Measurements from ENCODE around the gene METTL17. TPM values are rescaled to one million over a fixed set of nuclear protein-coding genes. Genes with fewer than 3 reads are reported as not detected.

The METTL17 gene
- total RNA-seq, 1 experiment from 2014 or later: 95.4 TPM

GRCh38 chr14:20997115-20997514 lies 7.3 kb downstream of the METTL17 start:
- no peak overlapping the region for H3K27ac ChIP-seq (ENCODE audit: low read depth, low read length, poor library complexity, severe bottlenecking)
- intact Hi-C loops (cut with micrococcal nuclease; ENCODE audit: unreplicated experiment): no loop called here
- no peak for TF ChIP-seq EZH2 (IDR thresholded peaks at IDR 0.05; ENCODE audit: borderline replicate concordance, low read depth, low read length, poor library complexity, severe bottlenecking)
- DNase-seq (ENCODE audit: low spot score): no peak
- H3K9me3 ChIP-seq (ENCODE audit: low read depth, low read length, poor library complexity, severe bottlenecking): no peaks in the 10 kb centered on the region
- peaks cover 52% of the 10 kb centered on the region for H3K36me3 ChIP-seq (ENCODE audit: insufficient read depth, low read length, poor library complexity, severe bottlenecking)
- ChIA-PET CTCF (interaction anchor here (0.6 to 1.5 kb wide), 2 partner anchors 17 to 26 kb away, joined by 4 to 11 read pairs; no protein-coding TSS in a partner anchor), POLR2A (ENCODE audit: low non-redundant PET) (interaction anchor here (0.7 kb wide), 1 partner anchor 264 kb away, joined by 23 read pairs; no protein-coding TSS in a partner anchor)
- H3K4me1 ChIP-seq (ENCODE audit: insufficient read depth, low read length, poor library complexity, severe bottlenecking): peaks cover 8% of the 10 kb centered on the region
- H3K4me3 ChIP-seq (ENCODE audit: low read depth, low read length, poor library complexity, severe bottlenecking): no peak overlapping the region
- BruUV-seq (replicated peaks): no TSS peak
- no peaks in the 10 kb centered on the region for H3K27me3 ChIP-seq (replicated peaks; ENCODE audit: insufficient read depth, low read depth, low read length, poor library complexity)

- Histone ChIP-seq H3K36me3 (ENCODE audit: insufficient read depth, low read length, poor library complexity, severe bottlenecking) (peaks cover 47% of the 10 kb centered on the region), H3K27ac (ENCODE audit: low read depth, low read length, poor library complexity, severe bottlenecking) (no peak overlapping the region), H3K9me3 (ENCODE audit: low read depth, low read length, poor library complexity, severe bottlenecking) (no peaks in the 10 kb centered on the region), H3K4me3 (ENCODE audit: low read depth, low read length, poor library complexity, severe bottlenecking) (no peak overlapping the region), H3K4me1 (ENCODE audit: insufficient read depth, low read length, poor library complexity, severe bottlenecking) (peaks cover 8% of the 10 kb centered on the region), H3K27me3 (replicated peaks; ENCODE audit: insufficient read depth, low read depth, low read length, poor library complexity) (no peaks in the 10 kb centered on the region)
- no TSS peak for BruUV-seq (replicated peaks)
- intact Hi-C loops (cut with micrococcal nuclease; ENCODE audit: unreplicated experiment): no loop called here
- DNase-seq (ENCODE audit: low spot score): no peak
- POLR2A ChIA-PET (ENCODE audit: low non-redundant PET): interaction anchor here (0.7 kb wide), 1 partner anchor 264 kb away, joined by 23 read pairs; no protein-coding TSS in a partner anchor
- TF ChIP-seq EZH2 (IDR thresholded peaks at IDR 0.05; ENCODE audit: borderline replicate concordance, low read depth, low read length, poor library complexity, severe bottlenecking): no peak
- no peak for TF ChIP-seq CTCF (conservative IDR thresholded peaks at IDR 0.05; ENCODE audit: low read depth, low read length)
- CTCF ChIA-PET: interaction anchor here (0.6 to 1.5 kb wide), 2 partner anchors 17 to 26 kb away, joined by 4 to 11 read pairs; no protein-coding TSS in a partner anchor
Observed at GRCh38 chr14:20997564-20997963, 7.8 kb downstream of the METTL17 start.

- intact Hi-C loops (cut with micrococcal nuclease; ENCODE audit: unreplicated experiment): no loop called here
- POLR2A ChIA-PET (ENCODE audit: low non-redundant PET): no interaction called here
- no peak for DNase-seq (ENCODE audit: low spot score)
- Histone ChIP-seq H3K27ac (ENCODE audit: low read depth, low read length, poor library complexity, severe bottlenecking) (no peak overlapping the region), H3K9me3 (ENCODE audit: low read depth, low read length, poor library complexity, severe bottlenecking) (no peaks in the 10 kb centered on the region), H3K36me3 (ENCODE audit: insufficient read depth, low read length, poor library complexity, severe bottlenecking) (peaks cover 41% of the 10 kb centered on the region), H3K4me3 (ENCODE audit: low read depth, low read length, poor library complexity, severe bottlenecking) (no peak overlapping the region), H3K27me3 (replicated peaks; ENCODE audit: insufficient read depth, low read depth, low read length, poor library complexity) (no peaks in the 10 kb centered on the region), H3K4me1 (ENCODE audit: insufficient read depth, low read length, poor library complexity, severe bottlenecking) (peaks cover 8% of the 10 kb centered on the region)
- TF ChIP-seq EZH2 (IDR thresholded peaks at IDR 0.05; ENCODE audit: borderline replicate concordance, low read depth, low read length, poor library complexity, severe bottlenecking) (no peak), CTCF (conservative IDR thresholded peaks at IDR 0.05; ENCODE audit: low read depth, low read length) (no peak)
- BruUV-seq (replicated peaks): no TSS peak
- CTCF ChIA-PET: interaction anchor here (0.9 to 1.5 kb wide), 2 partner anchors 16 to 17 kb away, joined by 3 to 4 read pairs; no protein-coding TSS in a partner anchor
Observed at GRCh38 chr14:20998139-20998538, 8.4 kb downstream of the METTL17 start.
